SU-DHL-6 (cell line): ENCODE data around the gene IL13.

Experiments used
- H2AFZ ChIP-seq: fragments of 200-600 bp; sonication (generic); 2 replicates; pipeline ENCODE4 v1.6.1; 2014; ENCODE audit warnings: low read depth, mild to moderate bottlenecking, moderate library complexity, mixed read lengths, antibody characterized with exemption, low read length; ENCODE audit not compliant: severe bottlenecking
- H3F3A ChIP-seq: fragments of 200-600 bp; shearing (Covaris generic); 2 replicates; pipeline ENCODE4 v1.6.0; 2016; ENCODE audit warnings: antibody characterized with exemption, mild to moderate bottlenecking; ENCODE audit not compliant: insufficient read depth
- H3K27ac ChIP-seq: fragments of 200-600 bp; sonication (generic); 2 replicates; pipeline ENCODE4 v1.5.1; 2016; ENCODE audit warnings: low read depth, mild to moderate bottlenecking, low read length, moderate library complexity, mixed read lengths
- H3K27me3 ChIP-seq: fragments of 200-600 bp; sonication (generic), shearing (Covaris generic); 2 replicates; pipeline ENCODE4 v1.6.0; 2014; ENCODE audit warnings: mild to moderate bottlenecking, low read length
- H3K36me3 ChIP-seq: fragments of 200-600 bp; sonication (generic); 2 replicates; pipeline ENCODE4 v1.6.1; 2014; ENCODE audit warnings: mild to moderate bottlenecking, low read length, mixed read lengths
- H3K4me2 ChIP-seq: fragments of 300-600, 200-600 bp; shearing (Covaris generic), sonication (generic); 2 replicates; pipeline ENCODE4 v1.6.0; 2014; ENCODE audit warnings: low read length, low read depth, mild to moderate bottlenecking; ENCODE audit not compliant: poor library complexity, severe bottlenecking
- H3K4me3 ChIP-seq: fragments of 200-600 bp; sonication (generic); 2 replicates; pipeline ENCODE4 v1.5.1; 2014; ENCODE audit warnings: antibody characterized with exemption, low read length, mild to moderate bottlenecking, mixed read lengths; ENCODE audit not compliant: insufficient read depth, poor library complexity, severe bottlenecking
- H3K79me2 ChIP-seq: fragments of 200-600 bp; sonication (generic); 2 replicates; pipeline ENCODE4 v1.6.1; 2014; ENCODE audit warnings: mild to moderate bottlenecking, low read length, moderate library complexity; ENCODE audit not compliant: insufficient read depth
- H3K9ac ChIP-seq: fragments of 200-600 bp; sonication (generic); 2 replicates; pipeline ENCODE4 v1.7.0; 2014; ENCODE audit warnings: mild to moderate bottlenecking, low read length
- H3K9me2 ChIP-seq: fragments of 200-600 bp; sonication (generic); replicated peaks from 2 replicates; pipeline ENCODE4 v1.6.1; 2014; ENCODE audit warnings: low read length; ENCODE audit not compliant: insufficient read depth
- H3K9me3 ChIP-seq: fragments of 200-600 bp; sonication (generic); 2 replicates; pipeline ENCODE4 v1.6.1; 2014; ENCODE audit warnings: low read length, mixed read lengths; ENCODE audit not compliant: insufficient read depth
- H4K20me1 ChIP-seq: fragments of 200-600 bp; sonication (generic); 2 replicates; pipeline ENCODE4 v1.6.1; 2014; ENCODE audit warnings: low read depth, mild to moderate bottlenecking, antibody characterized with exemption, low read length, moderate library complexity, mixed read lengths
- CTCF ChIP-seq: fragments of 200-600 bp; sonication (generic); IDR thresholded peaks from one replicate; pipeline ENCODE4 v1.5.1; 2017; ENCODE audit warnings: antibody characterized with exemption, mild to moderate bottlenecking, low read length, moderate library complexity; ENCODE audit not compliant: insufficient read depth, poor library complexity, severe bottlenecking
- EZH2phosphoT487 ChIP-seq: fragments of 200-600 bp; sonication (generic), shearing (Covaris generic); conservative IDR thresholded peaks from 2 replicates; pipeline ENCODE4 v1.6.1; 2018; ENCODE audit warnings: mild to moderate bottlenecking, antibody characterized with exemption, low read length, moderate library complexity, mixed read lengths

IL13 gene

GRCh38 chr5:132641841-132642240, 16.1 kb upstream of the IL13 start:
- TF ChIP-seq CTCF (no peak), EZH2phosphoT487 (no peak)
- Histone ChIP-seq H3K4me3 (no peak overlapping the region), H3K27ac (no peak overlapping the region), H3K79me2 (no peaks in the 10 kb centered on the region), H2AFZ (no peak overlapping the region), H3K36me3 (peaks cover 17% of the 10 kb centered on the region), H3K9me3 (no peaks in the 10 kb centered on the region), H3F3A (no peaks in the 10 kb centered on the region; the same call in 1 of the 2 replicates), H4K20me1 (no peaks in the 10 kb centered on the region), H3K9ac (no peak overlapping the region), H3K4me2 (no peak overlapping the region), H3K27me3 (no peaks in the 10 kb centered on the region), H3K9me2 (no peaks in the 10 kb centered on the region)

- peaks cover 11% of the 10 kb centered on the region; the same call in 1 of the 2 replicates for H3K36me3 ChIP-seq
- H3K27me3 ChIP-seq = no peaks in the 10 kb centered on the region
- no peak overlapping the region for H3K4me2 ChIP-seq
- H3K79me2 ChIP-seq = no peaks in the 10 kb centered on the region
- no peaks in the 10 kb centered on the region; the same call in 1 of the 2 replicates for H3F3A ChIP-seq
- no peaks in the 10 kb centered on the region for H4K20me1 ChIP-seq
- TF ChIP-seq CTCF (no peak), EZH2phosphoT487 (no peak)
- H2AFZ ChIP-seq = no peak overlapping the region
- H3K27ac ChIP-seq = no peak overlapping the region
- H3K9me3 ChIP-seq = no peaks in the 10 kb centered on the region
- no peak overlapping the region for H3K4me3 ChIP-seq
- no peak overlapping the region for H3K9ac ChIP-seq
- H3K9me2 ChIP-seq = no peaks in the 10 kb centered on the region
Measured at GRCh38 chr5:132644177-132644576, 13.8 kb upstream of the IL13 start.

GRCh38 chr5:132646583-132647266, 11.2 kb upstream of the IL13 start:
- TF ChIP-seq EZH2phosphoT487 = no peak
- no peak for TF ChIP-seq CTCF
- H3F3A ChIP-seq = no peaks in the 10 kb centered on the region; the same call in 1 of the 2 replicates
- no peak overlapping the region for H2AFZ ChIP-seq
- no peaks in the 10 kb centered on the region for H3K79me2 ChIP-seq
- H3K9me2 ChIP-seq = no peaks in the 10 kb centered on the region
- H3K27ac ChIP-seq = no peak overlapping the region
- H4K20me1 ChIP-seq = no peaks in the 10 kb centered on the region
- H3K9me3 ChIP-seq = no peaks in the 10 kb centered on the region
- no peak overlapping the region for H3K4me2 ChIP-seq
- no peaks in the 10 kb centered on the region for H3K27me3 ChIP-seq
- no peak overlapping the region for H3K4me3 ChIP-seq
- 0 out of 2 replicates have a peak, but pooled peaks cover 5% of the 10 kb centered on the region for H3K36me3 ChIP-seq
- no peak overlapping the region for H3K9ac ChIP-seq
